Prostate gland (tissue), 2 donors: ENCODE results near the gene CALHM3. TPM values are rescaled to one million over a fixed set of nuclear protein-coding genes. Genes with fewer than 3 reads are reported as not detected.
A peak's percentile ranks its signal among the peaks of the same experiment; 100 is the strongest.

Experiments used
- DNase-seq: peaks from one replicate; pipeline ENCODE4 v3.0.0-alpha.2; 2019; ENCODE audit warnings: low spot score
- H3K27ac ChIP-seq, 2 donors: fragments of 200-600 bp; sonication (generic); 2 replicates each; pipeline ENCODE4 v1.5.1; 2017 to 2019
- H3K27me3 ChIP-seq: fragments of 200-600 bp; sonication (generic); replicated peaks from 2 replicates; pipeline ENCODE4 v1.5.1; 2019; ENCODE audit not compliant: insufficient read depth
- H3K36me3 ChIP-seq, 2 donors: fragments of 200-600 bp; sonication (generic); 1 replicate in 1 of 2; 2 replicates in 1 of 2; pipeline versions ENCODE4 v1.5.1 to v1.8.1; 2017 to 2019
- H3K4me1 ChIP-seq: fragments of 200-600 bp; sonication (generic); replicated peaks from 2 replicates; pipeline ENCODE4 v1.5.1; 2019
- H3K4me3 ChIP-seq, 2 donors: fragments of 200-600 bp; sonication (generic); 2 replicates each; pipeline ENCODE4 v1.5.1; 2017 to 2019
- H3K9me3 ChIP-seq: fragments of 200-600 bp; sonication (generic); 2 replicates; pipeline ENCODE4 v1.5.1; 2017
- CTCF ChIP-seq, 4 experiments: fragments of 200-600 bp in 2 of 4; fragments of 450-650 bp in 2 of 4; sonication (generic) in 2 of 4; IDR thresholded peaks; 1 replicate in 3 of 4; 2 replicates in 1 of 4; pipeline ENCODE4 v1.5.1; 2016 to 2019; ENCODE audit warnings: antibody characterized with exemption in 4 of 4, mild to moderate bottlenecking in 2 of 4, moderate library complexity in 2 of 4
- POLR2A ChIP-seq: fragments of 450-650 bp; IDR thresholded peaks from one replicate; pipeline ENCODE4 v1.6.1; 2016; ENCODE audit warnings: antibody characterized with exemption, mild to moderate bottlenecking
- POLR2AphosphoS5 ChIP-seq: sonication (generic); formaldehyde crosslinking; IDR thresholded peaks from one replicate; pipeline ENCODE4 v1.6.1; 2017; ENCODE audit warnings: antibody characterized with exemption
- WGBS: methylation state at CpG from one replicate; pipeline ENCODE4 v1.1.5; 2018; 5-methylcytosine and 5-hydroxymethylcytosine counted together
- intact Hi-C: fragments of 100-400 bp; cut with DNase I; formaldehyde crosslinking; loops from one replicate; pipeline ENCODE4 v1.14.2; 2022
- total RNA-seq, 2 donors: library from RNA; depleted of rRNA; stranded (reverse); fragments of >200 nt; gene quantifications; one replicate each; pipeline ENCODE4 v1.1.0, GENCODE V29; 2016

CALHM3 gene
- total RNA-seq, 2 donors from 2014 or later: 0.51 TPM; not detected in 1

GRCh38 chr10:103481974-103482531, 3.0 kb upstream of the CALHM3 start:
- Histone ChIP-seq H3K9me3 (no peaks in the 10 kb centered on the region), H3K36me3 (no peaks in the 10 kb centered on the region), H3K27ac (no peak overlapping the region), H3K4me3 (no peak overlapping the region), H3K27me3 (no peaks in the 10 kb centered on the region), H3K4me1 (no peaks in the 10 kb centered on the region)
- intact Hi-C loops: loop anchor here (1.0 kb wide), 1 partner anchor 65 kb away; no protein-coding TSS in a partner anchor
- TF ChIP-seq POLR2AphosphoS5 (no peak), POLR2A (no peak), CTCF (IDR thresholded peaks at IDR 0.05) (peak in 3 of 4 experiments; percentile 35 to 59 (median 47))
- WGBS: 60% methylated on average over 12 of the region's 12 CpGs
- DNase-seq: peak; percentile 36

- Histone ChIP-seq H3K36me3 (no peaks in the 10 kb centered on the region), H3K27ac (no peak overlapping the region), H3K4me1 (no peaks in the 10 kb centered on the region), H3K27me3 (no peaks in the 10 kb centered on the region), H3K9me3 (no peaks in the 10 kb centered on the region), H3K4me3 (no peak overlapping the region)
- intact Hi-C loops: no loop called here
- no peak for DNase-seq
- TF ChIP-seq POLR2AphosphoS5 (no peak), CTCF (IDR thresholded peaks at IDR 0.05) (no peak), POLR2A (no peak)
- 84% methylated on average over 5 of the region's 5 CpGs for WGBS
Observed at GRCh38 chr10:103480521-103480920, 1.5 kb upstream of the CALHM3 start.

- H3K27me3 ChIP-seq: no peaks in the 10 kb centered on the region
- intact Hi-C loops: no loop called here
- WGBS: 91% methylated on average over 20 of the region's 22 CpGs
- H3K4me3 ChIP-seq: no peak overlapping the region
- DNase-seq: no peak
- no peaks in the 10 kb centered on the region for H3K36me3 ChIP-seq
- no peak overlapping the region for H3K27ac ChIP-seq
- H3K9me3 ChIP-seq: no peaks in the 10 kb centered on the region
- H3K4me1 ChIP-seq: no peaks in the 10 kb centered on the region
- TF ChIP-seq POLR2AphosphoS5 (no peak), POLR2A (no peak), CTCF (IDR thresholded peaks at IDR 0.05) (no peak)
Observed at GRCh38 chr10:103478671-103479070, 369 bp downstream of the CALHM3 start.

- Histone ChIP-seq H3K4me3 (no peak overlapping the region), H3K27ac (no peak overlapping the region), H3K27me3 (no peaks in the 10 kb centered on the region), H3K36me3 (no peaks in the 10 kb centered on the region), H3K9me3 (no peaks in the 10 kb centered on the region), H3K4me1 (no peaks in the 10 kb centered on the region)
- intact Hi-C loops: no loop called here
- DNase-seq: no peak
- 64% methylated on average over 11 of the region's 11 CpGs for WGBS
- no peak for TF ChIP-seq CTCF (IDR thresholded peaks at IDR 0.05)
- no peak for TF ChIP-seq POLR2AphosphoS5
- TF ChIP-seq POLR2A: no peak
Observed at GRCh38 chr10:103476046-103476768, 2.8 kb downstream of the CALHM3 start.

- intact Hi-C loops: no loop called here
- no peaks in the 10 kb centered on the region for H3K9me3 ChIP-seq
Observed at GRCh38 chr10:103475437-103475836, 3.6 kb downstream of the CALHM3 start.

More at GRCh38 chr10:103475437-103475836, 3.6 kb downstream of the CALHM3 start:
- Histone ChIP-seq H3K36me3 (no peaks in the 10 kb centered on the region), H3K4me1 (no peaks in the 10 kb centered on the region), H3K27me3 (no peaks in the 10 kb centered on the region), H3K4me3 (no peak overlapping the region), H3K27ac (no peak overlapping the region)
- no peak for TF ChIP-seq POLR2A
- TF ChIP-seq POLR2AphosphoS5: no peak
- TF ChIP-seq CTCF (IDR thresholded peaks at IDR 0.05): no peak
- no peak for DNase-seq
- 86% methylated on average over 4 of the region's 4 CpGs for WGBS
